Breast epithelium (tissue), 4 donors: ENCODE data around the gene RALY. TPM values are rescaled to one million over a fixed set of nuclear protein-coding genes. Genes with fewer than 3 reads are reported as not detected.

Experiments
- DNase-seq, 2 donors: peaks; one replicate each; pipeline ENCODE4 v3.0.0-alpha.2; 2019; ENCODE audit warnings: low spot score in 2 of 2
- H3K27ac ChIP-seq, 2 donors: fragments of 200-600 bp; sonication (generic) in 1 of 2; one replicate each; pipeline ENCODE4 v1.5.1; 2016 to 2019; ENCODE audit warnings: mild to moderate bottlenecking in 1 of 2
- H3K27me3 ChIP-seq, 2 donors: fragments of 200-600 bp; sonication (generic) in 1 of 2; one replicate each; pipeline versions ENCODE4 v1.5.1 to v1.6.0; 2017 to 2019; ENCODE audit warnings: control low read depth in 1 of 2, mild to moderate bottlenecking in 1 of 2
- H3K36me3 ChIP-seq: fragments of 200-600 bp; one replicate; pipeline ENCODE4 v1.5.1; 2019
- H3K4me1 ChIP-seq, 2 donors: fragments of 200-600 bp; sonication (generic); one replicate each; pipeline ENCODE4 v1.5.1; 2016 to 2019; ENCODE audit warnings: control low read depth in 1 of 2
- H3K4me3 ChIP-seq, 3 donors: fragments of 200-600 bp; sonication (generic); 1 replicate in 2 of 3; 2 replicates in 1 of 3; pipeline ENCODE4 v1.5.1; 2016 to 2019; ENCODE audit warnings: mild to moderate bottlenecking in 3 of 3, moderate library complexity in 2 of 3
- H3K9me3 ChIP-seq, 2 donors: fragments of 200-600 bp; sonication (generic) in 1 of 2; one replicate each; pipeline ENCODE4 v1.5.1; 2016 to 2019; ENCODE audit warnings: control low read depth in 1 of 2
- POLR2A ChIP-seq: fragments of 450-650 bp; IDR thresholded peaks from one replicate; pipeline ENCODE4 v1.6.1; 2016; ENCODE audit warnings: antibody characterized with exemption, mild to moderate bottlenecking, moderate library complexity
- POLR2AphosphoS5 ChIP-seq, 3 donors: sonication (generic); formaldehyde crosslinking; IDR thresholded peaks; one replicate each; pipeline ENCODE4 v1.6.1; 2017; ENCODE audit warnings: antibody characterized with exemption in 3 of 3
- intact Hi-C: fragments of 100-400 bp; cut with DNase I; formaldehyde crosslinking; loops from one replicate; pipeline ENCODE4 v1.15.1; 2023; ENCODE audit warnings: low total_unique reads
- total RNA-seq, 3 donors: library from RNA; depleted of rRNA; stranded (reverse); fragments of >200 nt; gene quantifications; one replicate each; pipeline ENCODE4 v1.1.0, GENCODE V29; 2016
- TF ChIP-seq, protein P1 (sequence below), 3 donors: fragments of 450-650 bp; IDR thresholded peaks; one replicate each; pipeline ENCODE4 v1.5.1; 2016 to 2017; ENCODE audit warnings: antibody characterized with exemption in 3 of 3, mild to moderate bottlenecking in 3 of 3, moderate library complexity in 3 of 3

Gene RALY
- total RNA-seq, 3 donors from 2014 or later, result 73.5 to 120 (median 96.4) TPM

DNA sequence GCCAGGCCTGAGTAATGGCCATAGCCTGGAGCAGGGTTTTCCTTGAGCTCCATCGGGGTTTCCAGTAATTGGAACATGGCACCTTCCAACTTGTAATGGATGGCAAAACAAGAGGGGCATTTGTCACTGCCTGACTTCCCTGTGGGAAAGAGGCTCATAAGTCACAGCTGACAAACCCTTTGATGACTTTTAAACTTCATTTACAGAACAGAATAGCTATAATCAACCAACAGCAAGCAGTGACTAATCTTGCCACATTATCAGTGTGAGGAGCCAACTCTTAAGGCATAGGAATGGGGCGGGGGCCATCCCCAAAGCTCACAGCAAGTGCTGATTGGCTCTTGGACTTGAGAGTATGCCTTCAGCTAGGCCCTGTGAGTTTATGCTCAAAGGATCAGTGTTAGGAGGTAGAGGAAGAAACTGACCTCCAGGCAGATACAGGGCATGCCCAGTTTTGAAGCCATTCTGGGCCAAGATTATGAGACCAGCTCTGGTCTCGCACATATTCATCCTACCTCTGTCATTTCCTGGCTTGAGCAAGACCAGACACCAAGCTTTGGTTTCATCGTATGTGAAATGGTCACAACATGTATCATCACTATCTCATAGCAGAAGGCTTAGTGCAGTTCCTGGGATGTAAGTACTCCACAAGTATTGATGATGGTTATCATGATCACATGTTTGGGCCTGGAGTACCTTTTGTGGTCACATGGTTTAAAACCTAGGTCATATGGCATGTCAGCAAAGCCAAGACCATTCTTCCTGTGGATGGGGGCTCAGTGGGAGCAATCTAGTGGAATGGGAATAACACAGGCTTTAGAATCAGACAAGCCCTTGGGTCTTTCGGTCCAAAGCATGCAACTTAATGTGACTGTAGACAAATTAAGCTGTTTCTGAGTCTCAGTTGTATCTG lies 69.1 kb downstream of the RALY start:
- TF ChIP-seq, protein P1, sequence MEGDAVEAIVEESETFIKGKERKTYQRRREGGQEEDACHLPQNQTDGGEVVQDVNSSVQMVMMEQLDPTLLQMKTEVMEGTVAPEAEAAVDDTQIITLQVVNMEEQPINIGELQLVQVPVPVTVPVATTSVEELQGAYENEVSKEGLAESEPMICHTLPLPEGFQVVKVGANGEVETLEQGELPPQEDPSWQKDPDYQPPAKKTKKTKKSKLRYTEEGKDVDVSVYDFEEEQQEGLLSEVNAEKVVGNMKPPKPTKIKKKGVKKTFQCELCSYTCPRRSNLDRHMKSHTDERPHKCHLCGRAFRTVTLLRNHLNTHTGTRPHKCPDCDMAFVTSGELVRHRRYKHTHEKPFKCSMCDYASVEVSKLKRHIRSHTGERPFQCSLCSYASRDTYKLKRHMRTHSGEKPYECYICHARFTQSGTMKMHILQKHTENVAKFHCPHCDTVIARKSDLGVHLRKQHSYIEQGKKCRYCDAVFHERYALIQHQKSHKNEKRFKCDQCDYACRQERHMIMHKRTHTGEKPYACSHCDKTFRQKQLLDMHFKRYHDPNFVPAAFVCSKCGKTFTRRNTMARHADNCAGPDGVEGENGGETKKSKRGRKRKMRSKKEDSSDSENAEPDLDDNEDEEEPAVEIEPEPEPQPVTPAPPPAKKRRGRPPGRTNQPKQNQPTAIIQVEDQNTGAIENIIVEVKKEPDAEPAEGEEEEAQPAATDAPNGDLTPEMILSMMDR (IDR thresholded peaks at IDR 0.05), result no peak
- TF ChIP-seq POLR2AphosphoS5 (IDR thresholded peaks at IDR 0.05) (no peak), POLR2A (no peak)
- no peak for DNase-seq
- H3K4me1 ChIP-seq, result no peaks in the 10 kb centered on the region
- no peak overlapping the region for H3K27ac ChIP-seq
- no peaks in the 10 kb centered on the region for H3K27me3 ChIP-seq
- H3K36me3 ChIP-seq, result no peaks in the 10 kb centered on the region
- no peak overlapping the region for H3K4me3 ChIP-seq
- H3K9me3 ChIP-seq, result no peaks in the 10 kb centered on the region
- intact Hi-C loops, result no loop called here

DNA sequence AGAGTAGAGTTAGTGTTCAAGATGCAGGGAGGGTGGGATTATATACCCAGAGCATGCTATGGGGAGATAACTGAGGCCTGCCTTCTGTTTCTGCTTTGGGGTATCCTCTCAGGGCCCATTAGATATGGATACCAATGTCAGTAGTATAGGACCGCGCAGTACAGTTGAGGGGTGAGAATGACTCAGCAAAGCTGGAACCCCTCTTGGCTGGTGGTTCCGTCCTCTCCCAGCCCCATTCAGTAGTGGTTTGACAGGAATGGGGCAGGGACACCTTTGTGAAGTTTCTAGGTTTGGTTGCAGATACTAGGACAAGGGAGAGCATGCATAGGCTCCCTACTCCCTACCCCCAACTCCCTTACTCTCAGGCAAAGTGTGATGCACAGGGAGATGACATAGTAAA lies 70.6 kb downstream of the RALY start:
- H3K4me3 ChIP-seq, result no peak overlapping the region
- H3K36me3 ChIP-seq, result no peaks in the 10 kb centered on the region
- DNase-seq, result no peak
- TF ChIP-seq POLR2AphosphoS5 (IDR thresholded peaks at IDR 0.05) (no peak), POLR2A (no peak)
- TF ChIP-seq, protein P1 (IDR thresholded peaks at IDR 0.05), result no peak
- no peaks in the 10 kb centered on the region for H3K27me3 ChIP-seq
- H3K4me1 ChIP-seq, result no peaks in the 10 kb centered on the region
- H3K27ac ChIP-seq, result no peak overlapping the region
- no peaks in the 10 kb centered on the region for H3K9me3 ChIP-seq
- intact Hi-C loops, result no loop called here

DNA sequence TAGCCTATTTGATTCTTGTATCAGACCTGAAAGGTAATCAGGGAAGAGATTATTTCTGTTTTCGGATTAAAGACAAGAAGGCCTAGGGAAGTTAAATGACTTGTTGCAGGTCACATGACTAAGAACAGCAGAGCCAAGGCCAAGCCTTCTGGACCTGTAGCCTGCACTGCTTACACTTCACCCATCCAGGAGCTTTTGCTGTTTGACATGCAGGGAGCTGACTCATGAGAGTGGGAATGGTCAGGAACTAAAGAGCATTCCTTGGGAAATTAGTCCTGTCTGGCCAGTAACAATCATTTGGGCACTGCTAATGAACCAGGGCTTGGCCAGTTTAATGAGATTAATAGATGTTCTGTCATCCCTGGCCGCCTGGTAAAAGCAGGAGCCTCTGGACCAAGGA lies 71.5 kb downstream of the RALY start:
- Histone ChIP-seq H3K27me3 (no peaks in the 10 kb centered on the region), H3K4me3 (no peak overlapping the region), H3K27ac (no peak overlapping the region), H3K36me3 (no peaks in the 10 kb centered on the region), H3K4me1 (peaks cover 0 to 5% of the 10 kb centered on the region in 2 donors), H3K9me3 (no peaks in the 10 kb centered on the region)
- TF ChIP-seq POLR2AphosphoS5 (IDR thresholded peaks at IDR 0.05) (no peak), POLR2A (no peak)
- TF ChIP-seq, protein P1 (IDR thresholded peaks at IDR 0.05), result no peak
- no peak for DNase-seq
- intact Hi-C loops, result no loop called here

DNA sequence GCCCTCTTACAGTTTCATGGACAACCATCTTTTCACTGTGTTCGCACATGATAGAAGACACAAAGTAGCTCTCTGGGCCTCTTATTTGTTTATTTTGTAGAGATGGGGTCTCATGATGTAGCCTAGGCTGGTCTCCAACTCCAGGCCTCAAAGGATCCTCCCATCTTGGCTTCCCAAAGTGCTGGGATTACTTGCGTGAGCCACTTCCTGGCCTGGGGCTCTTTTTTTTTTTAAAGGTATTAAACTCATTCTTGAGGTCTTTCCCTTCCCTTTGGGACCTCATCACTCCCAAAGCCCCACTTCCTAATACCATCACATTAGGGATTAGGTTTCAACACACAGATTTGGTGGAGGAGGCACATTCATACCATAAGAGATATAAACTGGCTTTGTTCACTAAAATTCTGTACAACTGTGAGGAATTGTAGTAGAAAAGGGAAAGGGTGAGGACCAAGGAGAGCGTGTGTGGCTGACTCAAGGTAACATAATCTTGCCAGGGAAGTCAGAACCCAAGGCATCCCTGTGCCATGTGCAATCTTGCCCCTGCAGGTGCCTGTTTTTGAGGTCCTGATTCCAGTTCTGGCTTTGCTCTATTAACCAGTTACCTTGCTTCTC lies 72.9 kb downstream of the RALY start:
- H3K9me3 ChIP-seq, result no peaks in the 10 kb centered on the region
- no peak for TF ChIP-seq POLR2A
- TF ChIP-seq POLR2AphosphoS5 (IDR thresholded peaks at IDR 0.05), result no peak
- TF ChIP-seq, protein P1 (IDR thresholded peaks at IDR 0.05), result no peak
- no peak overlapping the region for H3K4me3 ChIP-seq
- H3K27me3 ChIP-seq, result no peaks in the 10 kb centered on the region
- no peak for DNase-seq
- H3K36me3 ChIP-seq, result no peaks in the 10 kb centered on the region
- H3K4me1 ChIP-seq, result peaks cover 0 to 5% of the 10 kb centered on the region in 2 donors
- intact Hi-C loops, result no loop called here
- H3K27ac ChIP-seq, result no peak overlapping the region

DNA sequence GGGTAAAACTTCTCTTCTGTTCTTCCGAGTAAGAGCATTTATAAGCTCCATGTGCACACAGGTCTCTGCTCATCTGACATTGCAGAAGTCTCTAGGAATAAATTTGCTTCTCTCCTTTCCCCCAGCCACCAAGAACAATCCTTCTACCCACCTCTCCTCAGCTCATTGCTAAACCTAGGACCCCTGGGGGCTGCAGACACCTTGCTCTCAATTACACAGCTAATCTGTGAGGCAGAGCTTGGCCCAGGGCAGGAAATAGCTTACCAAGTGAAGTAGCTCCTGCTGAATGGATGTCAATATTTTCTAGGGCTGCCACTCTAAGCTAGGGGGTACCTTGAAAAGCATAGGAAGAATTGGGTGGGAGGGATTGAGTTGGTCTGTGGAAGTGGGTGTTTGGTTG lies 74.3 kb downstream of the RALY start:
- intact Hi-C loops, result no loop called here
- Histone ChIP-seq H3K9me3 (no peaks in the 10 kb centered on the region), H3K36me3 (no peaks in the 10 kb centered on the region), H3K27ac (no peak overlapping the region), H3K4me3 (no peak overlapping the region), H3K4me1 (peaks cover 0 to 5% of the 10 kb centered on the region in 2 donors), H3K27me3 (no peaks in the 10 kb centered on the region)
- no peak for DNase-seq
- no peak for TF ChIP-seq POLR2AphosphoS5 (IDR thresholded peaks at IDR 0.05)
- TF ChIP-seq POLR2A, result no peak
- TF ChIP-seq, protein P1 (IDR thresholded peaks at IDR 0.05), result no peak
